Eye (tissue), 1 donor: Measurements from ENCODE around the gene VAPB.
"Not testable (repeated sequence)": the region's sequence is repeated elsewhere in the genome, so short reads cannot be mapped to it uniquely, and the experiment has no call there.

Experiments used
- DNase-seq: peaks from one replicate; pipeline ENCODE4 v3.0.0-alpha.2; 2015

Gene VAPB

DNA sequence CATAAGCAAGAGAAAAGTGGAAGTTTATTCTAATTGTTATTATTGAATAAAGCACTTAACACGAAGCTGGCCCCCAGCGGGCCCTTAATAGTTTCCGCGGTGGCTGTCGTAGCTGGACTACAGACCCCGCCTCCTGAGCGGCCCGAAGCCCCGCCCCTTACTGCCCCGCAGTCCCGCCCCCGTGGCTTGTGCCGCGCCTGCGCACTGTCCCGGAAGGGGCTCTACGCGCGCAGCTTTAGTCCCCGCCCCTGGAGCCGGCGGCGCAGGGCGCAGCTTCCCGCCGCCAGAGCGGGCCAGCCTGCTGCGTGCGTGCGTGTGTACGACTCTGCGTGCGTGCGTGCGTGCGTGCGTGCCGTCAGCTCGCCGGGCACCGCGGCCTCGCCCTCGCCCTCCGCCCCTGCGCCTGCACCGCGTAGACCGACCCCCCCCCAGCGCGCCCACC is at the start of gene VAPB:
VAPB (plus strand) TSS at position 348 of the 442 bp plus-strand sequence. CDS start 231 bp downstream, outside the sequence.
- DNase-seq = peak; percentile 98

DNA sequence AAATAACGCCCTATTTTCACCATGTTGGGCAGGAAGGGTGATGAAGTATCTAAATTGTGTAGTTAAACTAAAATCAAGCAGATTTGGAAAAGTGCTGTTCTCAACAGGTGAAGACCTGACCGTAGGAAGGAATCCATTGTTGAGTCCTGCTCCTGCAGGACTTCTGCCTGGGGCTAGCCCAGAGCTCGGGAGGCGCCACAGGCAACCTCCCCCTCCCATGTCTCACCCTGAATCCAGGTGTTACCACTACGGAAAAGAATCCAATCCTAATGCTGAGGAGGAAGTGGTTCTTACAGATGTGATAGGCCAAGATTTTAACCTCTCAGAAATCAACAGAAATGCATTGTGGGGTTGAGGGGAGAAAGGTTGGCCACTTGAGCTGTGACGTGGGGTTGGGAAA is 49.3 kb upstream of the VAPB start:
- DNase-seq = no peak

- DNase-seq = no peak
Measured at GRCh38 chr20:58340151-58340550, 48.9 kb upstream of the VAPB start.

GRCh38 chr20:58340853-58341252 is 48.2 kb upstream of the VAPB start:
- no peak for DNase-seq

DNA sequence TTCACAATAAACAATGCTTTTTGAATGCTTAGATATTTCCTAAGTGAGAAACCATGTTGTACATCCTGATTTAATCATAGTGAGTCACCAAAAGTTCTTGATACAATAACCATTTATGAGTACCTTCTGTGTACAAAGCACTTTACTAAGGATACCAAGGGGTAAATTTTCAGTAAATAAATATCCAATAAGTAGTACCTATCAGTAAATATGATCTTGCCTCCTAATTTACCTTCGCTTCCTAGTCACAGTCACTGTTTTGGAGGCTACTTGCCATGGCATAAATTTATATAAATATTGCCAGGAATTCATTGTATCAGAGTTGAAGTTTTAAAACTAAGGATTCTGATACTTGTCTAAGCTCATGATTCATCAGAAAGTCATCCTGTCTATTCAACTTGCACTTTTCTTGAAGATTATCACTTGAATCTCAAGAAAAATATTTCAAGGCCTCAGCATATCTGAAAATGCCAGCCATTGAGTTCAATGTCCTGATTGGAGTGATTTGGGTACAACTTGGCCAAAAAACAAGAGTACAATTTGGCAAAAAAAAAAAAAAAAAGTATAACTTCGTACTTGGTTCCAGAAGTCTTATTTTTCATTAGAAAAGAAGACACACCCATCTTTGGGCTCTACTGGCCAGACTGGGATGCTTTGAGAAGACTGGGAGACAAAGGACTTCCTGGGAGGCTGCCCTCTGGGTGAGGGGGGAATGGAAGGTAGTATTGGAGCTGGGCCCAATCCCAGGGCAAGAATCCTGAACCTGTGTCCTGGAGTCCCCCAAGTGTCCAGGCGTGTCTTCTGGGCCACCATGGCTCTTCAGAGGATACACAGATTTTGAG is 46.7 kb upstream of the VAPB start:
- DNase-seq = no peak

DNA sequence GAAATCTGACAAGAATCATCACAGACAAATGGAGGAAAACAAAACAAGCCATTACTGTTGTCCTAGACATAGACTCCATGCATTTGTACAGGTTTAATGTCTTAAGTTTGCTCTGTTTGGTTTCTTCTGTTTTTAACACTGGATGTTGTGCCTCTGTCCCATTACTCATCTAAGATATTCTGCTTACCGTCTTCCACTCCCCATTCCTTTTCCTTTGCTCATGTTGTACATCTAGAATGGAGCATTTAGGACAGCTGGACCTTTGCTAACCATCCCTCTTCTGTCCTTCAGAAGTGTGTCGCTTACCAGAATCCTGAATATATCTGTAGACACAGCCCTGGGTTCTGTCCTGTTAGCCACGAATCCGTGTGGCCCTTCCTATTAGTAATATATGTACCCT is 44.3 kb upstream of the VAPB start:
- no peak for DNase-seq

- no peak for DNase-seq
Measured at GRCh38 chr20:58349570-58349969, 39.5 kb upstream of the VAPB start.

GRCh38 chr20:58352468-58352867 is 36.6 kb upstream of the VAPB start:
- no peak for DNase-seq

DNA sequence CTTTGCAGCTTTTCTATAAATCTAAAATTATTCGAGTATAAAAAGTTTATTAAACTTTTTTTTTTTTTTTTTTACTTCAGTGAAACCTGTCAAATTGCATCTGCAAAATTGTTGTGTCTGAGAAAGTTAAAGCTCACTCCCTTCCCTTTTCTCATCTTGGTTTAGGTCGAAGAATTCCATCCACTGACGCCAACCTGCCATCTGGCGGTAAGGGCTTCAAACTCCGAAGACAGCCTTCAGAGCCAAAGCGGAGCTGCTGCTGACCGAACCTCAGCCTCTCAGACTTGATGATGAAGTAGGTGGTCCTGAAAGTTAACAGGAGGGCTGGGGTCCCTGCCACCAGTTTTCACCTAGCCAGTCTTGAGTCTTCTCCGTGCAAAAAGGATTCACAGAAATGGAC is 29.6 kb upstream of the VAPB start:
- peak; percentile 47 for DNase-seq

GRCh38 chr20:58360936-58361335 is 28.1 kb upstream of the VAPB start:
- DNase-seq = no peak

DNA sequence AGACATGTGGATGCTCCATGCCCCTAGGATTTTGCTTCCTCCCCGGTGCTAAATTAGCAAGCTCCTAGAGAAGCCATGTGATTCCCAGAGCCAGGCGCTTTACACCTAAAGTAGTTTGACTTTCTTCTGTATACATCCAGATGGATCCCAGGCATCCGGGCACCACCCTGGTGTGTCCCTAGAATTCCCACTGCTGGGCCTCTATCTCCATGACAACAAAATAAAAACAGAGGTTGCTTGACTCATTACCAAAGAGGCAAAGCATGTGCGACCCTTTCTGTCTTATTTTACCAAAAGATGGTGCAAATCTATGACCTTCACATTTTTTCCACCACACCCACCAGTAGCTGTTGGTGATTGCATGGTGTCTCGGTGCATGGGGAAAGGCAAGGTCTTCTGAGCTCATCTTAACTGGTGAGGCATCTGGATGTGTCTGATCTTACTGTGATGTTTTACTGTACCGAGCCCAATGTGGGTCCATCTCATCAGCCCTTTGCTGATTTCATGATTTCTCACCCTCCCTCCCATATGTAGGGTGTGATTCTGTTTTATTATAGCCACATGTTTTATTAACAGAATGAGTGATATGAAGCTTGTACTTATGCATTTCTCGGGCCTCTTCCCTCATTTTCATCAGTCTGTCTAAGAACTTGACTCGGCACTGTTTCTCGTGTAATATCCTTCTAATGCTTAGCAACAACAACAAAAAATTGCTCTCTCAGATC is 27.4 kb upstream of the VAPB start:
- DNase-seq = peak; percentile 18

GRCh38 chr20:58362206-58362516 is 26.9 kb upstream of the VAPB start:
- no peak for DNase-seq

DNA sequence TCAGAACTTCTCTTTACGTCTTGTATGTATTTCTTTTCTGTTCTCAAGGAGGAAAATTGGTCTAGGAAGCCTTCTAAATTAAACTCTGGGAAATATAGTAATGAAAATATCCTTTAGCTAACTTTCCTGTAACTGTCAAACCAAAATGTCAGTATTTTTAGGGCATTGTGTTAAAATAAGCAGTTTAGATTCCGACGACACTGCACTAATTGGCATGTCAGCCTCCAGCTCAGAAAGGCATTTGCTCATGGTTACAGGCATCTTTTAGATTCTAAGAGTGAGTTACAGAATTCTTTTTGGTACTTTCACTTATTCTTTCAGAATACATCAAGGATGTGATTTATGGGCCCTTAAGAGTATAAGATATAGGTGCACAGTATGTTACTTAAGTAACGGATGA is 26.1 kb upstream of the VAPB start:
- no peak for DNase-seq

- no peak for DNase-seq
Measured at GRCh38 chr20:58366866-58367265, 22.2 kb upstream of the VAPB start.

GRCh38 chr20:58372806-58373205 is 16.2 kb upstream of the VAPB start:
- DNase-seq = peak; percentile 31

DNA sequence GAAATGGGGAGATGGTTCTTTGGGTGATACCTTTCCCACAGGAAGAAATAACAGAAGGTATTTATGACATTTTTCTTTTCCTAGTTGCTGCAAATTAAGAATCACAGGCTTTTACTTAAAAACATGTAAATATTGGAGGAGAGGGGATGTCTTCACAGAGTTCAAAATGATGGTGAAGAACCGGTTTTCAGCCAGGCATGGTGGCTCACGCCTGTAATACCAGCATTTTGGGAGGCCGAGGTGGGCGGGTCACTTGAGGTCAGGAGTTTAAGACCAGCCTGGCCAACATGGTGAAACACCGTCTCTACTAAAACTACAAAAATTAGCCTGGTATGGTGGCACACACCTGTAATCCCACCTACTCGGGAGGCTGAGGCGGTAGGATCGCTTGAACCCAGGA is 15.7 kb upstream of the VAPB start:
- not testable (repeated sequence) for DNase-seq

DNA sequence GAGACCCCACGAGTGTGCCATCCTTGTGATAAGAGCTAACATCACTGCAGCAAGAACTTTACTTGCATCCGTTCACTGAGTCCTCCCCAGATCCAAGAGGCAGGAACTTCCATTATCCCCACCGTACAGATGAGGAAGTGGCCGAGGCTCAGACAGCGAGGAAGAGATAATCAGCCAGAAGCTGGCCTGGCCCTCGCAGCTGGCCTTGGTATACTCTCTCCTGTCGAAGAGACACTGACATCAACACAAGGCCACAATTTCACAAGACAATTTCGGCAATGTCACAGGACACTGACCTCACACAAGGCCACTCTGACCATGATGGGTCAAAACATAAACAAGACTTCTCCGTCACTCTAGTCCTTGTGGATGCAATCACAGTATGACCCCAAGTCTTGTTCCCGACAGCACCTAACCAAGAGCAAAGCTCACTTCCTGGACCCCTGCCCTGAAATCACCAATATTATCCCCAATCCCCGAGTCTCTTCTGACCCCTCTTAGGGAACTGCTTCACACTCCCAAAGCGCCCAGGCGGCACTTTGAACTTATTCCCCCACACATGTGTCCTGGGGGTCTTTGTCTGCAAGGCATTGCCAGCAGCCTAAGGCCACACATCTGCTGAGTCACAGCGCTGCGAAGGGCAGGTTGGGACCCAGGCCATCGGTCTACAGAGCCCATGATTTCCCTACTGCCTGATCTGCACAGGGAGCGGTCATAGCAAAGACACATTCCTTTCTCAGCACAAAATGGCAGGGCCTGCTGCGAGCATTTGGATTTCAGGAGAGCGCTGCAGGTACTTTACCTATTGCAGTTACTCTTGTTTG is 14.8 kb upstream of the VAPB start:
- DNase-seq = no peak

DNA sequence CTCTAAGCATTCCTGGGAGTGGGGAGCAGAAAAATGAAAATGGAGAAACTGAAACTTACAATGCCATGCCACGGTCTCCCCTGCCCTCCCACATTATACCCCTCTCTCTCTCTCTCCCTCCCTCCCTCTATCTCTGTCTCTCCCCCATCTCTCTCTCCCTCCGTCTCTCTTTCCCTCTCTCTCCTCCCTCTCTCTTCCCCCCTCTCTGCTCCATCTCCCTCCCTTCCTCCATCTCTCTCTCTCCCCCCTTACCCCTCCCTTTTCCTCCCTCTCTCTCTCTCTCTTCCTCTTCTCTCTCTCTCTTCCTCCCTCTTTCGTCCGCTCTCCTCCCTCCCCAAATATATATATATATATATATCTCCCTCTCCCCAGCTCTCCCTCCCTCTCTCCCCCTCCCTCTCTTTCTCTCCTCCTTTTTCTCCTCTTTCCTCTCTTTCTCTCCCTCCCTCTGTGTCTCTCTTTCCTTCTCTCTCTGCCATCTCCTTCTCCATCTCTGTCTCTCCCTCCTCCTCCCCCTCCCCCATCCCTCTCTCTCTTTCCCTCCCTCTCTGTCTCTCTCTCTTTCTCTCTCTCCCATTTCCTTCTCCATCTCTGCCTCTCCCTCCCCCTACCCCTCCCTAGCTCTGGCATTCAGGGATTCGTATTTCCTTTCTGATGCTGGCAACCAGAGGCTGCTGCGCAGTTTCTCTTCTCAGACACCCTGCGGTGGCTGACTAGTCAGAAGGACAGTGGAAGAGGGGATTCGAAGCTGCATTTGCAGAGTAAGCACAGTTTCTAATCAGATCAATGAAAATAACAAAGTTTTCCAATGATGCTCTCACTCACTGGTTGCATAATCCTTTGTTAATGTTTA is 13.9 kb upstream of the VAPB start:
- peak; percentile 84 for DNase-seq

DNA sequence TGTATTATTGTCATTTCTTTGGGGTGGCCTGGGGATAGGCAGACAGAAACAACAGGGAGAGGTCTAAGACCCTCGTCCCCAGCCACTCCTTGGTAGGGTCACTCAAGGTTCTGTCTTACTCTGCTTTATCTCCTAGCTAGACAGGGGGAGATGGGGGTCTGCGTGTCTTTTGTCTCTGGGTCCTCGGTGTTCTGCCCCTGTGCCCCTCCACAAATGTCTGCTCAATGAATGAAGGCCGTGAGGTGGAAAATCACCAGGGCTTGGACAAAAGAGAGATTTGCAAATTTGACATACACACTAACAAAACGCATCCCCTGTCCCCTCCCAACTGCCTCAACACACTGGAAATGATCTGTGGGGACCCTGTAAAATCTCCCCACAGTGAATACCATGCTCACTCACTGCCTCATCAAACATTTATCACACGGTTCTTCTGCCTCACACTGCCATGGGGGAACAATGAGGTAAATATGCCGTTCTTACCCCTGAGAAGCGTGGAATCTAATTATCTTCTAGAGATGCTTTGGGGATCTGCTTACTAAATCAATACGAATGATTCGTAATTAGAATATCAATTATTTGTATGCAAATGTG is 13.2 kb upstream of the VAPB start:
- peak; percentile 74 for DNase-seq

DNA sequence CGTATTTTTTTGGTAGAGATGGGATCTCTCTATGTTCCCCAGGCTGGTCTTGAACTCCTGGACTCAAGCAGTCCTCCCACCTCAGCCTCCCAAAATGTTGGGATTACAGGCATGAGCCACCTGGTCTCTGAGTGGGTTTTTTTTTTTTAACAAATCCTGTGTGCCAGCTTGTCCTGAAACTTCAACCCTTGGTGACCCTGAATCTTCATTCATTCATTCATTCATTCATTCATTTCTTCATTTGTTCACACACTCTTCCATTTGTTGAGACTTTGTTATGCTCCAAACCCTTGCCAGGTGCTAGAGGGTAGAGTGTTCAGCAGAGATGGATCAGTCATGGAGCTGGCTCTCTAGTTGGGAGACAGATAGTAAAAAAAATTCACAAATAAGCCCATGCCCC is 12.0 kb upstream of the VAPB start:
- no peak for DNase-seq

GRCh38 chr20:58377766-58378401 is 11.1 kb upstream of the VAPB start:
- no peak for DNase-seq

GRCh38 chr20:58378704-58379103 is 10.3 kb upstream of the VAPB start:
- no peak for DNase-seq
